B cell (primary cell): ENCODE measurements around the gene BAHCC1. TPM values are rescaled to one million over a fixed set of nuclear protein-coding genes. Genes with fewer than 3 reads are reported as not detected.

Experiments
- ATAC-seq: fragments of 200-7000 bp; cut with Tn5 transposase; one replicate; pipeline ENCODE4 v1.10.0; 2021; ENCODE audit warnings: low read depth, mild to moderate bottlenecking, moderate number of reproducible peaks, moderate library complexity
- CTCF ChIA-PET: fragments of 350-600 bp; sonication (Branson Sonifier 250); formaldehyde crosslinking; loops from one replicate; lab custom pipeline; 2021; ENCODE audit warnings: antibody characterized with exemption, inconsistent platforms; lab: Charles Lee
- POLR2A ChIA-PET: fragments of 350-600 bp; sonication (Branson Sonifier 250); formaldehyde crosslinking; loops from one replicate; lab custom pipeline; 2021; ENCODE audit warnings: antibody characterized with exemption; lab: Charles Lee
- DNase-seq: peaks from one replicate; pipeline ENCODE4 v3.0.0; 2013
- H2AFZ ChIP-seq: 2 replicates; pipeline ENCODE4 v1.6.1; 2012; ENCODE audit warnings: mild to moderate bottlenecking, low read depth, low read length; ENCODE audit not compliant: insufficient read depth, poor library complexity, severe bottlenecking
- H3K27ac ChIP-seq, 2 donors: 1 replicate in 1 of 2; 2 replicates in 1 of 2; pipeline ENCODE4 v1.5.1; 2012 to 2013; ENCODE audit warnings: low read length in 2 of 2, mild to moderate bottlenecking in 2 of 2, moderate library complexity in 1 of 2
- H3K27me3 ChIP-seq, 4 experiments: fragments of 200-600 bp in 1 of 4; sonication (generic) in 1 of 4; replicated peaks in 1 of 4; 1 replicate in 2 of 4; 2 replicates in 2 of 4; pipeline versions ENCODE4 v1.6.1 to v1.7.0; 2013 to 2016; ENCODE audit warnings: low read length in 3 of 4, mild to moderate bottlenecking in 2 of 4, mixed read lengths in 1 of 4, moderate library complexity in 1 of 4; ENCODE audit not compliant: insufficient read depth in 4 of 4, control insufficient read depth in 3 of 4; ENCODE audit errors: control extremely low read depth in 1 of 4
- H3K36me3 ChIP-seq, 2 experiments: replicated peaks in 1 of 2; 1 replicate in 1 of 2; 2 replicates in 1 of 2; pipeline versions ENCODE4 v1.6.1 to v1.7.1; 2013; ENCODE audit warnings: low read length in 1 of 2; ENCODE audit not compliant: insufficient read depth in 2 of 2, control insufficient read depth in 1 of 2; ENCODE audit errors: control extremely low read depth in 1 of 2, extremely low read depth in 1 of 2
- H3K4me1 ChIP-seq, 2 donors: fragments of 200-600 bp in 1 of 2; sonication (generic) in 1 of 2; 1 replicate in 1 of 2; 2 replicates in 1 of 2; pipeline versions ENCODE4 v1.5.1 to v1.6.1; 2013 to 2017; ENCODE audit warnings: low read length in 2 of 2; ENCODE audit not compliant: control insufficient read depth in 2 of 2, insufficient read depth in 2 of 2
- H3K4me2 ChIP-seq: replicated peaks from 2 replicates; pipeline ENCODE3; 2012; ENCODE audit warnings: mild to moderate bottlenecking, low read depth, low read length; ENCODE audit not compliant: poor library complexity, severe bottlenecking
- H3K4me3 ChIP-seq, 5 experiments: fragments of 200-600 bp in 1 of 5; sonication (generic) in 1 of 5; 1 replicate in 3 of 5; 2 replicates in 2 of 5; pipeline versions ENCODE4 v1.5.1 to v1.7.0; 2011 to 2016; ENCODE audit warnings: low read length in 4 of 5, mild to moderate bottlenecking in 4 of 5, low read depth in 2 of 5, control low read depth in 1 of 5, moderate library complexity in 1 of 5; ENCODE audit not compliant: insufficient read depth in 1 of 5; ENCODE audit errors: control extremely low read depth in 1 of 5, extremely low read depth in 1 of 5
- H3K79me2 ChIP-seq: fragments of 200-600 bp; sonication (generic); one replicate; pipeline ENCODE4 v1.6.0; 2016; ENCODE audit warnings: low read length; ENCODE audit not compliant: control insufficient read depth, insufficient read depth
- H3K9ac ChIP-seq: fragments of 200-600 bp; sonication (generic); 2 replicates; pipeline ENCODE4 v1.6.1; 2017; ENCODE audit warnings: mild to moderate bottlenecking, low read length, moderate library complexity
- H3K9me3 ChIP-seq, 3 donors: one replicate each; pipeline versions ENCODE4 v1.6.1 to v1.7.1; 2013; ENCODE audit warnings: low read length in 2 of 3; ENCODE audit not compliant: control insufficient read depth in 2 of 3, insufficient read depth in 1 of 3; ENCODE audit errors: control extremely low read depth in 1 of 3
- H4K20me1 ChIP-seq: 2 replicates; pipeline ENCODE4 v1.6.0; 2012; ENCODE audit warnings: mild to moderate bottlenecking, low read length; ENCODE audit not compliant: insufficient read depth, control insufficient read depth, poor library complexity, severe bottlenecking
- H3K27ac Mint-ChIP-seq: one replicate; pipeline ENCODE4 v1.8.0; 2021; ENCODE audit warnings: mixed read lengths
- H3K27me3 Mint-ChIP-seq: one replicate; pipeline ENCODE4 v1.8.0; 2021; ENCODE audit warnings: mixed read lengths
- H3K4me1 Mint-ChIP-seq: one replicate; pipeline ENCODE4 v1.8.0; 2021; ENCODE audit warnings: mixed read lengths
- H3K4me3 Mint-ChIP-seq: one replicate; pipeline ENCODE4 v1.8.0; 2021; ENCODE audit warnings: mixed read lengths
- H3K9me3 Mint-ChIP-seq: one replicate; pipeline ENCODE4 v1.8.0; 2022; ENCODE audit warnings: mixed read lengths; ENCODE audit not compliant: insufficient read depth
- EZH2 ChIP-seq: IDR thresholded peaks from 2 replicates; pipeline ENCODE4 v1.6.1; 2012; ENCODE audit warnings: borderline replicate concordance, low read depth, mild to moderate bottlenecking, moderate library complexity, low read length; ENCODE audit not compliant: insufficient read depth, poor library complexity, severe bottlenecking
- WGBS: methylation state at CpG from one replicate; pipeline ENCODE4 v1.1.5; 2013; ENCODE audit warnings: missing lambda C conversion rate; ENCODE audit not compliant: insufficient coverage; 5-methylcytosine and 5-hydroxymethylcytosine counted together
- intact Hi-C: fragments of 100-400 bp; cut with micrococcal nuclease; formaldehyde crosslinking; loops from one replicate; pipeline ENCODE4 v1.10.0; 2022
- polyA plus RNA-seq: library from polyadenylated mRNA; depleted of rRNA; stranded (reverse); fragments of >200 nt; gene quantifications from 2 replicates; pipeline ENCODE4 v1.2.3, GENCODE V29; 2012
- total RNA-seq, 2 donors: library from RNA; stranded (reverse); fragments of 120-200 nt in 1 of 2; gene quantifications; 1 replicate in 1 of 2; 2 replicates in 1 of 2; pipeline versions ENCODE4 v1.2.3 to v1.2.4, GENCODE V29; 2013 to 2022
- TF ChIP-seq, protein P1 (sequence below): fragments of 200-600 bp; IDR thresholded peaks from one replicate; pipeline ENCODE4 v1.8.0; 2022; ENCODE audit warnings: antibody characterized with exemption, mild to moderate bottlenecking

BAHCC1 gene
- total and polyA plus RNA-seq, 2 donors (not counting 1 experiment from before 2014, with no cell fraction given) = 0.12 to 0.48 TPM

DNA sequence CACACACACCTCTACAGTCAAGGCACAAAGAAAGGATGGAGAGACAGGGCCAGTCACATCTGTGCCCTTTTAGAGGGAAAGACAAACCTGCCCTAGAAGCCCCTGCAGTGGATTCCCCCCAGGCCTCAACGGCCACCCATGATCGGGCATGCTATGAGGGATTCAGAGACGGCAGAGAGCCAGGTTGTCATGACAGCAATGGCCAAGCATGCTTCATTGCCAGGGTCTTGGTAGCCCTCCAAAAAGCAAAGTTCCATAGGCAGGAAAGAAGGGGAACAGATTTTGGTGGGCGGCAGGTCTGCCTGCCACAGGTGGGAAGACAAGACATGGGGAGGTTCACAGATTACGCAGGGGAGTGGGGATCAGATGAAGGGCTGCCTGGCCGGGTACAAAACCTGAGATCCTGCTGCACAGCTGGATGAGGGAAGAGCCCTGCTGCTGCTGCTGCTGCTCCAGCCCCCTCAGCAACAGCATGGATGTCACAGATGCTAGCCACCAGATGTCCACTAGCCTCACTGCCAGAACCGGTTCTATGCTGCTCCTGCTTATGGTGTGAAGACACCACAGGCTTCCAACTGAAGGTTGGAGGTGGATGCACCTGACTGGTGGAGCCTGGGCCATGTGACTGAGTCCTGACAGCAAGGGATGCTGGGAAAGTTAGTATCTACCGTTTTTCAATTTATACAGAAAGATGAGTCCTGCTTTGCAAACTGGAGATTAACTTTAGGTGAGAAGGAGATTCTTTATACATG, 99.5 kb downstream of the BAHCC1 start:
- H3K4me3 ChIP-seq = no peak overlapping the region
- no peaks in the 10 kb centered on the region for H3K79me2 ChIP-seq
- ATAC-seq = no peak
- DNase-seq = no peak
- Mint-ChIP-seq H3K27ac (no peak overlapping the region), H3K27me3 (peaks cover 12% of the 10 kb centered on the region), H3K9me3 (no peaks in the 10 kb centered on the region), H3K4me1 (no peaks in the 10 kb centered on the region), H3K4me3 (no peak overlapping the region)
- ChIA-PET CTCF (interaction anchor here (0.7 kb wide), 1 partner anchor 139 kb away, joined by 4 read pairs; no protein-coding TSS in a partner anchor), POLR2A (no interaction called here)
- TF ChIP-seq, protein P1, sequence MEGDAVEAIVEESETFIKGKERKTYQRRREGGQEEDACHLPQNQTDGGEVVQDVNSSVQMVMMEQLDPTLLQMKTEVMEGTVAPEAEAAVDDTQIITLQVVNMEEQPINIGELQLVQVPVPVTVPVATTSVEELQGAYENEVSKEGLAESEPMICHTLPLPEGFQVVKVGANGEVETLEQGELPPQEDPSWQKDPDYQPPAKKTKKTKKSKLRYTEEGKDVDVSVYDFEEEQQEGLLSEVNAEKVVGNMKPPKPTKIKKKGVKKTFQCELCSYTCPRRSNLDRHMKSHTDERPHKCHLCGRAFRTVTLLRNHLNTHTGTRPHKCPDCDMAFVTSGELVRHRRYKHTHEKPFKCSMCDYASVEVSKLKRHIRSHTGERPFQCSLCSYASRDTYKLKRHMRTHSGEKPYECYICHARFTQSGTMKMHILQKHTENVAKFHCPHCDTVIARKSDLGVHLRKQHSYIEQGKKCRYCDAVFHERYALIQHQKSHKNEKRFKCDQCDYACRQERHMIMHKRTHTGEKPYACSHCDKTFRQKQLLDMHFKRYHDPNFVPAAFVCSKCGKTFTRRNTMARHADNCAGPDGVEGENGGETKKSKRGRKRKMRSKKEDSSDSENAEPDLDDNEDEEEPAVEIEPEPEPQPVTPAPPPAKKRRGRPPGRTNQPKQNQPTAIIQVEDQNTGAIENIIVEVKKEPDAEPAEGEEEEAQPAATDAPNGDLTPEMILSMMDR = no peak
- TF ChIP-seq EZH2 = no peak
- H3K36me3 ChIP-seq = no peaks in the 10 kb centered on the region
- H2AFZ ChIP-seq = no peak overlapping the region
- H3K4me2 ChIP-seq = no peak overlapping the region
- peaks cover 0 to 10% (median 4%) of the 10 kb centered on the region in 4 experiments for H3K27me3 ChIP-seq
- WGBS = 84% methylated on average over 7 of the region's 8 CpGs
- no peak overlapping the region for H3K27ac ChIP-seq
- H3K9ac ChIP-seq = no peak overlapping the region
- intact Hi-C loops = no loop called here
- H3K9me3 ChIP-seq = peaks cover 0 to 4% (median 0%) of the 10 kb centered on the region in 3 donors
- no peaks in the 10 kb centered on the region for H4K20me1 ChIP-seq
- H3K4me1 ChIP-seq = no peaks in the 10 kb centered on the region

DNA sequence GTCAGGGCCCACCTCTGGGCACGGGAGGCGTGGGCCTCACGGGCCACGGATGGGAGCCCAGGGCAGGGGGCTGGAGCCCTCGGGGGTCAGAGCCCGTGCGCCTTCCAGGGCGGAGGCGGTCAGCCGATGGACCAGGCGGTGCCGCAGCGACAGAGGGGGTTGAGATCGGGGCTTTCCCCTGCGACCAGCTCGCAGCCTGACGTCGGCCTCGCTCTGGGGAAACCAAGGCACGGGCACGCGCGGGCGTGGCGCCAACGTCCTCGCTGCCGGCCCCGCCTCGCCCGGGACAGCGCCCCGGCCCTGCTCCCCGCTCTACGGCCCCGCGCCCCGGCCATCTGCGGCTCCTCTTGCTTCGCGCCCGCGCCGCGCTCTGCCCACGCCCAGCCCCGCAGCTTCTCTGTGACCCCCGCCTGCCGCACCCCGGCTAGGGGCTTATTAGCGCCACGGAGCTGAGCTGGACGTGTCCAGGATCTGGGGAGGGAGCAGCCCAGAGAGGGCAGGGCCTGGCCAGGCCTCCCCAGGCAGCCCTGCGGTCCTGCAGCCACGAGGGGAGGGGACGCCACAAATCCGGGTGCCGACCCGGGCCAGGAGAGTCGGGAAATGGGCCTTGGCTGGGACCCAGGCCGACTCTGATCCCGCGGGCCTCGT, 103.8 kb downstream of the BAHCC1 start:
- no peak for ATAC-seq
- Mint-ChIP-seq H3K9me3 (no peaks in the 10 kb centered on the region), H3K27ac (no peak overlapping the region), H3K4me3 (no peak overlapping the region), H3K4me1 (no peaks in the 10 kb centered on the region), H3K27me3 (peaks cover 3% of the 10 kb centered on the region)
- H3K79me2 ChIP-seq = no peaks in the 10 kb centered on the region
- no peaks in the 10 kb centered on the region for H3K36me3 ChIP-seq
- H4K20me1 ChIP-seq = no peaks in the 10 kb centered on the region
- no peak overlapping the region for H2AFZ ChIP-seq
- no peaks in the 10 kb centered on the region for H3K4me1 ChIP-seq
- no peak for TF ChIP-seq EZH2
- TF ChIP-seq, protein P1 = no peak
- peaks cover 0 to 7% (median 1%) of the 10 kb centered on the region in 4 experiments for H3K27me3 ChIP-seq
- no peak overlapping the region for H3K4me3 ChIP-seq
- no peak for DNase-seq
- intact Hi-C loops = no loop called here
- no peak overlapping the region for H3K4me2 ChIP-seq
- POLR2A ChIA-PET = interaction anchor here (0.7 kb wide), 1 partner anchor 347 kb away, joined by 3 read pairs; no protein-coding TSS in a partner anchor
- H3K9me3 ChIP-seq = no peaks in the 10 kb centered on the region
- 74% methylated on average over 64 of the region's 64 CpGs for WGBS
- no peak overlapping the region for H3K9ac ChIP-seq
- H3K27ac ChIP-seq = no peak overlapping the region
- CTCF ChIA-PET = interaction anchor here (4.6 kb wide), 1 partner anchor 14 kb away, joined by 15 read pairs; no protein-coding TSS in a partner anchor
